T-cell (primary cell): Measurements from ENCODE around the gene UBE2D3. TPM values are rescaled to one million over a fixed set of nuclear protein-coding genes. Genes with fewer than 3 reads are reported as not detected.

Experiments used
- ATAC-seq, 4 experiments: fragments of 200-7000 bp in 3 of 4; fragments of 150-1000 bp in 1 of 4; cut with Tn5 transposase; replicated peaks in 1 of 4; 1 replicate in 3 of 4; 2 replicates in 1 of 4; pipeline ENCODE4 v1.10.0; 2021; ENCODE audit warnings: moderate library complexity in 3 of 4, mild to moderate bottlenecking in 2 of 4, moderate number of reproducible peaks in 1 of 4
- CTCF ChIA-PET, 2 donors: fragments of 300-600 bp; sonication (Branson Sonifier 250); formaldehyde crosslinking; loops; one replicate each; lab custom pipeline; 2022; ENCODE audit warnings: antibody characterized with exemption in 2 of 2; lab: Charles Lee
- POLR2A ChIA-PET, 2 donors: fragments of 300-600 bp; sonication (Branson Sonifier 250); formaldehyde crosslinking; loops; one replicate each; lab custom pipeline; 2022; ENCODE audit warnings: antibody characterized with exemption in 2 of 2; lab: Charles Lee
- DNase-seq, 35 experiments: peaks; one replicate each; pipeline versions ENCODE4 v3.0.0 to v3.0.0-alpha.2; 2013 to 2023
- H3K27ac ChIP-seq: one replicate; pipeline ENCODE4 v1.5.1; 2013; ENCODE audit warnings: low read length
- H3K27me3 ChIP-seq, 2 experiments: replicated peaks in 1 of 2; 1 replicate in 1 of 2; 2 replicates in 1 of 2; pipeline versions ENCODE4 v1.6.1 to v1.7.0; 2013; ENCODE audit warnings: low read length in 1 of 2, mixed read lengths in 1 of 2; ENCODE audit not compliant: control insufficient read depth in 2 of 2, insufficient read depth in 2 of 2; ENCODE audit errors: extremely low read depth in 1 of 2
- H3K36me3 ChIP-seq, 2 donors: 1 replicate in 1 of 2; 2 replicates in 1 of 2; pipeline versions ENCODE4 v1.6.1 to v1.7.0; 2013; ENCODE audit warnings: low read length in 1 of 2; ENCODE audit not compliant: control insufficient read depth in 2 of 2, insufficient read depth in 1 of 2; ENCODE audit errors: extremely low read depth in 1 of 2
- H3K4me1 ChIP-seq, 2 experiments: 1 replicate in 1 of 2; 2 replicates in 1 of 2; pipeline versions ENCODE4 v1.6.1 to v1.7.0; 2013; ENCODE audit warnings: low read length in 2 of 2, mixed read lengths in 1 of 2; ENCODE audit not compliant: insufficient read depth in 2 of 2, control insufficient read depth in 1 of 2; ENCODE audit errors: extremely low read depth in 1 of 2
- H3K4me3 ChIP-seq, 2 donors: 1 replicate in 1 of 2; 2 replicates in 1 of 2; pipeline versions ENCODE4 v1.5.1 to v1.7.0; 2013; ENCODE audit warnings: mild to moderate bottlenecking in 2 of 2, low read length in 1 of 2, moderate library complexity in 1 of 2; ENCODE audit not compliant: control insufficient read depth in 1 of 2; ENCODE audit errors: extremely low read depth in 1 of 2
- H3K9me3 ChIP-seq: 2 replicates; pipeline ENCODE4 v1.7.0; 2013
- H3K27ac Mint-ChIP-seq, 2 donors: one replicate each; pipeline ENCODE4 v1.8.0; 2020 to 2021; ENCODE audit warnings: mild to moderate bottlenecking in 2 of 2, mixed read lengths in 2 of 2
- H3K27me3 Mint-ChIP-seq, 2 donors: one replicate each; pipeline ENCODE4 v1.8.0; 2021 to 2022; ENCODE audit warnings: mixed read lengths in 2 of 2
- H3K36me3 Mint-ChIP-seq: one replicate; pipeline ENCODE4 v1.8.0; 2021; ENCODE audit warnings: mixed read lengths
- H3K4me1 Mint-ChIP-seq, 3 donors: one replicate each; pipeline ENCODE4 v1.8.0; 2020 to 2022; ENCODE audit warnings: mixed read lengths in 3 of 3, mild to moderate bottlenecking in 1 of 3
- H3K4me3 Mint-ChIP-seq, 3 donors: one replicate each; pipeline ENCODE4 v1.8.0; 2020 to 2022; ENCODE audit warnings: mild to moderate bottlenecking in 3 of 3, mixed read lengths in 3 of 3, moderate library complexity in 3 of 3
- H3K9me3 Mint-ChIP-seq, 3 donors: one replicate each; pipeline ENCODE4 v1.8.0; 2020 to 2022; ENCODE audit warnings: mixed read lengths in 3 of 3
- WGBS: methylation state at CpG from one replicate; pipeline ENCODE4 v1.1.5; 2013; ENCODE audit warnings: missing lambda C conversion rate; ENCODE audit not compliant: insufficient coverage; 5-methylcytosine and 5-hydroxymethylcytosine counted together
- total RNA-seq, 35 experiments: library from RNA in 6 of 35; stranded (reverse) in 6 of 35; fragments of 120-200 nt in 1 of 35; gene quantifications; one replicate each; pipeline versions ENCODE4 v1.2.1 to v1.2.4 and lab custom pipeline; 2013 to 2026

UBE2D3 gene
- total RNA-seq, 5 donors from 2014 or later (not counting 1 experiment from before 2014, with no cell fraction given) = 274 to 487 (median 289) TPM

GRCh38 chr4:102858828-102859464 lies 31.6 kb upstream of the UBE2D3 start:
- H3K27ac Mint-ChIP-seq = no peak overlapping the region
- H3K9me3 Mint-ChIP-seq = peaks cover 14 to 19% (median 15%) of the 10 kb centered on the region in 3 donors
- peaks cover 0 to 2% (median 0%) of the 10 kb centered on the region in 3 donors for H3K4me1 Mint-ChIP-seq
- no peak for DNase-seq
- H3K36me3 ChIP-seq = no peaks in the 10 kb centered on the region
- no peak overlapping the region for H3K27ac ChIP-seq
- POLR2A ChIA-PET = interaction anchor here in 1 of 2 donors (0.6 kb wide), 1 partner anchor 67 kb away, joined by 3 read pairs; no protein-coding TSS in a partner anchor
- H3K36me3 Mint-ChIP-seq = peaks cover 25% of the 10 kb centered on the region
- no peak overlapping the region for H3K4me3 Mint-ChIP-seq
- CTCF ChIA-PET = interaction anchor here in 1 of 2 donors (0.5 to 0.6 kb wide), 2 partner anchors 26 to 428 kb away, joined by 3 read pairs; no protein-coding TSS in a partner anchor
- H3K9me3 ChIP-seq = peaks cover 10% of the 10 kb centered on the region
- no peaks in the 10 kb centered on the region for H3K4me1 ChIP-seq
- ATAC-seq = no peak
- H3K27me3 ChIP-seq = no peaks in the 10 kb centered on the region
- no peaks in the 10 kb centered on the region for H3K27me3 Mint-ChIP-seq
- no CpG with 5 or more reads among the region's 2 CpGs for WGBS
- H3K4me3 ChIP-seq = no peak overlapping the region

GRCh38 chr4:102850370-102850769 lies 23.0 kb upstream of the UBE2D3 start:
- Histone ChIP-seq H3K27ac (no peak overlapping the region), H3K27me3 (no peaks in the 10 kb centered on the region), H3K4me1 (no peaks in the 10 kb centered on the region), H3K9me3 (no peaks in the 10 kb centered on the region), H3K4me3 (no peak overlapping the region), H3K36me3 (no peaks in the 10 kb centered on the region)
- no CpG with 5 or more reads among the region's 2 CpGs for WGBS
- ChIA-PET POLR2A (interaction anchor here in 1 of 2 donors (0.6 kb wide), 1 partner anchor 216 kb away, joined by 3 read pairs; no protein-coding TSS in a partner anchor), CTCF (no interaction called here)
- ATAC-seq (no peak), DNase-seq (no peak)
- Mint-ChIP-seq H3K27ac (no peak overlapping the region), H3K4me3 (no peak overlapping the region), H3K9me3 (no peaks in the 10 kb centered on the region), H3K27me3 (no peaks in the 10 kb centered on the region), H3K4me1 (peaks cover 0 to 4% (median 2%) of the 10 kb centered on the region in 3 donors), H3K36me3 (no peaks in the 10 kb centered on the region)

- Mint-ChIP-seq H3K27ac (no peak overlapping the region), H3K4me3 (no peak overlapping the region), H3K27me3 (no peaks in the 10 kb centered on the region), H3K4me1 (peaks cover 0 to 4% (median 2%) of the 10 kb centered on the region in 3 donors), H3K36me3 (no peaks in the 10 kb centered on the region), H3K9me3 (no peaks in the 10 kb centered on the region)
- ChIA-PET CTCF (no interaction called here), POLR2A (no interaction called here)
- ATAC-seq (no peak), DNase-seq (no peak)
- Histone ChIP-seq H3K4me3 (no peak overlapping the region), H3K4me1 (no peaks in the 10 kb centered on the region), H3K9me3 (no peaks in the 10 kb centered on the region), H3K27ac (no peak overlapping the region), H3K27me3 (no peaks in the 10 kb centered on the region), H3K36me3 (no peaks in the 10 kb centered on the region)
- no CpG with 5 or more reads among the region's 3 CpGs for WGBS
Measured at GRCh38 chr4:102849579-102850104, 22.3 kb upstream of the UBE2D3 start.

- Mint-ChIP-seq H3K4me1 (peaks cover 0 to 4% (median 2%) of the 10 kb centered on the region in 3 donors), H3K9me3 (no peaks in the 10 kb centered on the region), H3K36me3 (no peaks in the 10 kb centered on the region), H3K27me3 (no peaks in the 10 kb centered on the region), H3K27ac (no peak overlapping the region), H3K4me3 (no peak overlapping the region)
- no peaks in the 10 kb centered on the region for H3K27me3 ChIP-seq
- WGBS = no CpG with 5 or more reads among the region's 8 CpGs
- no peaks in the 10 kb centered on the region for H3K4me1 ChIP-seq
- H3K4me3 ChIP-seq = no peak overlapping the region
- DNase-seq = no peak
- H3K36me3 ChIP-seq = no peaks in the 10 kb centered on the region
- ATAC-seq = no peak
- ChIA-PET CTCF (no interaction called here), POLR2A (no interaction called here)
- H3K9me3 ChIP-seq = no peaks in the 10 kb centered on the region
- no peak overlapping the region for H3K27ac ChIP-seq
Measured at GRCh38 chr4:102847687-102848086, 20.3 kb upstream of the UBE2D3 start.

GRCh38 chr4:102843938-102844337 lies 16.6 kb upstream of the UBE2D3 start:
- Mint-ChIP-seq H3K27ac (no peak overlapping the region), H3K4me1 (no peaks in the 10 kb centered on the region), H3K36me3 (peaks cover 8% of the 10 kb centered on the region), H3K27me3 (no peaks in the 10 kb centered on the region), H3K4me3 (no peak overlapping the region), H3K9me3 (no peaks in the 10 kb centered on the region)
- Histone ChIP-seq H3K4me3 (no peak overlapping the region), H3K4me1 (no peaks in the 10 kb centered on the region), H3K36me3 (no peaks in the 10 kb centered on the region), H3K27me3 (no peaks in the 10 kb centered on the region), H3K9me3 (no peaks in the 10 kb centered on the region), H3K27ac (no peak overlapping the region)
- CTCF ChIA-PET = no interaction called here
- ATAC-seq (no peak), DNase-seq (no peak)
- POLR2A ChIA-PET = no interaction called here
- no CpG with 5 or more reads among the region's 1 CpG for WGBS

GRCh38 chr4:102843273-102843672 lies 15.9 kb upstream of the UBE2D3 start:
- Mint-ChIP-seq H3K27me3 (no peaks in the 10 kb centered on the region), H3K27ac (no peak overlapping the region), H3K9me3 (no peaks in the 10 kb centered on the region), H3K4me3 (no peak overlapping the region), H3K36me3 (peaks cover 8% of the 10 kb centered on the region), H3K4me1 (no peaks in the 10 kb centered on the region)
- POLR2A ChIA-PET = no interaction called here
- no peaks in the 10 kb centered on the region for H3K9me3 ChIP-seq
- no peaks in the 10 kb centered on the region for H3K36me3 ChIP-seq
- peaks cover 0 to 5% of the 10 kb centered on the region in 2 experiments for H3K4me1 ChIP-seq
- CTCF ChIA-PET = interaction anchor here in 1 of 2 donors (0.5 kb wide), 1 partner anchor 30 kb away, joined by 4 read pairs; no protein-coding TSS in a partner anchor
- H3K27me3 ChIP-seq = no peaks in the 10 kb centered on the region
- H3K27ac ChIP-seq = no peak overlapping the region
- ATAC-seq = no peak
- no peak for DNase-seq
- H3K4me3 ChIP-seq = no peak overlapping the region
